ENCODE data around the gene CAMSAP3. TPM values are rescaled to one million over a fixed set of nuclear protein-coding genes. Genes with fewer than 3 reads are reported as not detected.

Gene CAMSAP3
- total and polyA plus RNA-seq, 10 of the 15 experiments (the other 5 are each of a cell fraction or from before 2014, with no cell fraction given): 0.03 to 6.3 (median 0.72) TPM

DNA sequence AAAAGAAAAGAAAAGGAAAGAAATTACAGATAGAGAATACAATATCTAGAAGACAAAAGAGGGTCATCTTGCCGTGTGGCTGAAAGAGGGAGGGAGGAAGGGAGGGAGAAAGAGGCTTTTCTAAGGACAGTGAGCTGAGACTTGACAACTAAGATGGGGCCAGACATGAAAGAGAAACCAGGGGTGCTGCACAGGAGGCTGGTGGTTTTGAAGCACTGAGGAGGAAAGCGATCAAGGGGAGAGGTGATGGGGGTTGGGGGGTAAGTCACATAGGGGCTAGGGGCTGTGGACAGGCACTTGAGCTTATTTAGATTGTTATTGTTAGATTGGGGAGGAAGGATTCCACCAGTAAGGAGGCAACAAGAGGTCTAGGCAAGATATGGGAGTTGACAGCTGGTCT lies 42.9 kb upstream of the CAMSAP3 start (continued):
- TF ChIP-seq SKIL (IDR thresholded peaks at IDR 0.05; ENCODE audit: low read depth, poor library complexity, severe bottlenecking) (no peak), KDM1A (IDR thresholded peaks at IDR 0.05; ENCODE audit: borderline replicate concordance) (no peak), FOS (IDR thresholded peaks at IDR 0.05; ENCODE audit: borderline replicate concordance, extremely low read depth, insufficient read length) (no peak), ZBTB33 (IDR thresholded peaks at IDR 0.05) (no peak), JUNB (IDR thresholded peaks at IDR 0.05) (no peak)
- TF ChIP-seq, protein P1, sequence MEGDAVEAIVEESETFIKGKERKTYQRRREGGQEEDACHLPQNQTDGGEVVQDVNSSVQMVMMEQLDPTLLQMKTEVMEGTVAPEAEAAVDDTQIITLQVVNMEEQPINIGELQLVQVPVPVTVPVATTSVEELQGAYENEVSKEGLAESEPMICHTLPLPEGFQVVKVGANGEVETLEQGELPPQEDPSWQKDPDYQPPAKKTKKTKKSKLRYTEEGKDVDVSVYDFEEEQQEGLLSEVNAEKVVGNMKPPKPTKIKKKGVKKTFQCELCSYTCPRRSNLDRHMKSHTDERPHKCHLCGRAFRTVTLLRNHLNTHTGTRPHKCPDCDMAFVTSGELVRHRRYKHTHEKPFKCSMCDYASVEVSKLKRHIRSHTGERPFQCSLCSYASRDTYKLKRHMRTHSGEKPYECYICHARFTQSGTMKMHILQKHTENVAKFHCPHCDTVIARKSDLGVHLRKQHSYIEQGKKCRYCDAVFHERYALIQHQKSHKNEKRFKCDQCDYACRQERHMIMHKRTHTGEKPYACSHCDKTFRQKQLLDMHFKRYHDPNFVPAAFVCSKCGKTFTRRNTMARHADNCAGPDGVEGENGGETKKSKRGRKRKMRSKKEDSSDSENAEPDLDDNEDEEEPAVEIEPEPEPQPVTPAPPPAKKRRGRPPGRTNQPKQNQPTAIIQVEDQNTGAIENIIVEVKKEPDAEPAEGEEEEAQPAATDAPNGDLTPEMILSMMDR (IDR thresholded peaks at IDR 0.05 in 2 of 3, conservative IDR thresholded peaks at IDR 0.05 in 1 of 3; ENCODE audit: control insufficient read depth in 2 of 3, extremely low read depth in 1 of 3, insufficient read depth in 1 of 3, low read depth in 3 of 3, low read length in 3 of 3): no peak

- Histone ChIP-seq H3K9me3 (replicated peaks; ENCODE audit: control insufficient read depth, insufficient read depth, low read length) (no peaks in the 10 kb centered on the region), H3K27me3 (replicated peaks in 1 of 2; ENCODE audit: control insufficient read depth in 2 of 2, insufficient read depth in 2 of 2, low read length in 1 of 2) (no peaks in the 10 kb centered on the region), H2AFZ (ENCODE audit: control insufficient read depth, low read depth, low read length) (no peak overlapping the region), H4K20me1 (ENCODE audit: control insufficient read depth, insufficient read depth) (no peaks in the 10 kb centered on the region), H3K27ac (ENCODE audit: control insufficient read depth, insufficient read depth) (no peak overlapping the region), H3K9ac (ENCODE audit: control insufficient read depth, insufficient read depth, low read length) (no peak overlapping the region), H3K4me2 (ENCODE audit: control insufficient read depth, insufficient read depth) (no peak overlapping the region), H3K4me3 (no peak overlapping the region), H3K79me2 (ENCODE audit: control insufficient read depth, insufficient read depth, low read length) (no peaks in the 10 kb centered on the region), H3K36me3 (ENCODE audit: control insufficient read depth in 2 of 2, insufficient read depth in 2 of 2, low read length in 1 of 2) (peaks cover 11 to 16% of the 10 kb centered on the region in 2 experiments), H3K4me1 (ENCODE audit: control insufficient read depth, insufficient read depth, low read length) (no peaks in the 10 kb centered on the region; the same call in 1 of the 2 replicates)
- RAD21 ChIA-PET (ENCODE audit: unreplicated experiment): no interaction called here
- POLR2A ChIA-PET: no interaction called here
- no peak for FAIRE-seq
- TF ChIP-seq POLR2A (IDR thresholded peaks at IDR 0.05; ENCODE audit: low read depth, low read length) (peak; percentile 40; the same call in 1 of the 2 replicates), SREBF1 (IDR thresholded peaks at IDR 0.05; ENCODE audit: low read length) (no peak), SMAD1 (IDR thresholded peaks at IDR 0.05; ENCODE audit: low read depth, partially characterized antibody) (no peak), ZNF384 (IDR thresholded peaks at IDR 0.05; ENCODE audit: borderline replicate concordance, low read depth, low read length) (no peak)
- SMC1A ChIA-PET (ENCODE audit: uncharacterized antibody, unreplicated experiment): no interaction called here
- BruUV-seq (replicated peaks): no TSS peak
- intact Hi-C loops (cut with micrococcal nuclease; ENCODE audit: unreplicated experiment) (no loop called here), in situ Hi-C loops (cut with MboI) (no loop called here)
- 92% methylated on average over 28 of the region's 28 CpGs for WGBS (ENCODE audit: insufficient coverage, insufficient replicate concordance, low lambda C conversion rate, missing lambda C conversion rate)
- ATAC-seq: no peak
- no peak for DNase-seq (ENCODE audit: low read depth, low spot score)
- CTCF ChIA-PET: interaction anchor here (0.6 to 1.1 kb wide), 2 partner anchors 188 to 245 kb away, joined by 3 read pairs; no protein-coding TSS in a partner anchor
Observed at GRCh38 chr19:7554565-7554964, 41.1 kb upstream of the CAMSAP3 start.
